ENCODE results near the gene METTL25B.

METTL25B gene

DNA sequence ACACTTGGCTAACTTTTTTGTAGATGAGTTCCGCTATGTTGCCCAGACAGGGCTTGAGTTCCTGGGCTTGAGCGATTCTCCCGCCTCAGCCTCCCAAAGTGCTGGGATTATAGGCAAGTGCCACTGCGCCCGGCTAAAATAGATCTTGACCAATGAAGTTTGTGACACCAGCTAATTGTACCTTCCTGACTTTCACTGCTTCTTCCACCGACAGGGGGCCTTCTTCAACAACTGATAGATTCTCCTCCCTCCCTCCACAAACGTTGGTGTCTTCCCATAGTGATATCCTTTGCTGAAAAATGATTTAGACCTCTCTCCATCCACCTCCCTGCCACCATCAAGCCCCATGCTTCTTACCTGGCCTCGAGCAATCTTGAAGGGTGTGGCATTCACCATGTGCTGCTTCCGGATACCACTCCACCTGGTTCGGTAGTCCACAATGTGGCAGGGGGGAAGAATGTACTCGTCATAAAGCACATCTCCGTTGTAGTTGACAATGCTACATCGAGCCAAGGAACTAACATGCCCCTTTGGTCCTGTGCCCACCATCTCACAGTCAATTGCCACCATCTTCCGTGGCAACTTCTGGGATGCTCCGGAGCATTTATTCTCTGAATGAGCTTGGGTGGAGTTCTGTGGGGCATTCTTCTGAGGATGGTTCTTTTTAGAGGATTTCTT is 1.6 kb upstream of the METTL25B start:
- no peak for DNase-seq (ENCODE audit: low read depth)

DNA sequence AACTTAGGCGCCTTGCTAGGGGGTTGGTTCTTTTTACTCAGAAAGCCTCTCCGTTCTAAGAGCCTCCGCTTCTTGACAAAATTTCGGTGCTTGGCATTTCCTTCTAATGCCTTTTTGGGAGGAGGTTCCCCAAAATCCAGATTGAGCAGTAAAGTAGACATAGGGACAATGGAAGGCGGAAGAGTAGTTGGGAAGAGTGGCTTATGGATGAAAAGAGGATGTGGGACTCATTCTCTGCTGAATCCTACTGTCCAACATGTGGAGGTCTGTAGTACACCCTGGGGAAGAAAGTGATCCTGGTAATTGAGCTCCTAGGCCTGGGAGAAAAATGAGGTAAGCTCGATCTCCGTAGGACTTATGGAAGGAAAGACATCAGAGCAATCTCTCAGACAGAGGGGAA is 777 bp upstream of the METTL25B start:
- DNase-seq (ENCODE audit: low read depth), result no peak

DNA sequence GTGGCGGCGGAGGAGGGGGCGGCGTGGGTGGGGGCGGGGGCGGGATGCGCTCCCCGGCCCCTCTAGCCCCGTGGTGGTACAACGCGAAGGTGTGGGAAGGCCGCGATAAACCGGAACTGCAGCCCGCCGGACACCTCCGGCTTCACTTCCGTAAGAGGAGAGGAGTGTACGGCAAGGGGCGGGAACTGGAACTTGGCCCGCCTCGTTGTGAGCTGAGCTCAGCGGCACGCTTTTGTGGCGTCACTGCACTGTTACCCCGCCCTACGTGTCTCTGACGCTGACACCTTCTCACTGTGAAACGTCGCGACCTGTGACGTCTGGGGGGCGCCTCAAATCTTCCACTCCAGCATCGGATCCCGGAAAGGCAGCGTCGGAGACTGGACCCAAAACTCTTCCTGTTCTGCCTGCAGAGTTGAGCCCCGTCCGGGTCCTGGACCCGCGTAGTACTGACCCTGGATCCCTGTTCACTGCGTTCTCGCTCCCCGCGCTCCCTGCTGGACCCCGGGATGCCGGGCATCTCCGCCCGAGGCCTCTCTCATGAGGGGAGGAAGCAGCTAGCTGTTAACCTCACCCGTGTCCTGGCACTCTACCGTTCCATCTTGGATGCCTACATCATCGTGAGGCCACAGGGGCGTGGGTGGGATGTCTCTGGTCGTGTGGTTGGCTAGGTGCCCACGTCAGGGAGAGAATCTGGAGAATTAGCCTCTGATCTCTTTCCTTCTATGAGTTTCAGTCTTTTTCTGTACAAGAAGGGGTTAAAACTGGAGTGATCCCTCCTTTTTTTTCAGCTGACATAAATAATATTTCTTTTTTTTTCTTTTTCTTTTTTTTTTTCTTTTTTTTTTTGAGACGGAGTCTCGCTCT is 562 bp downstream of the METTL25B start, which contains the start of gene ISG20L2:
Gene ISG20L2 (minus strand): TSS at position 168 of the 864 bp plus-strand sequence. CDS start 1,114 bp downstream, outside the sequence.
- peak; percentile 91 for DNase-seq (ENCODE audit: low read depth)

DNA sequence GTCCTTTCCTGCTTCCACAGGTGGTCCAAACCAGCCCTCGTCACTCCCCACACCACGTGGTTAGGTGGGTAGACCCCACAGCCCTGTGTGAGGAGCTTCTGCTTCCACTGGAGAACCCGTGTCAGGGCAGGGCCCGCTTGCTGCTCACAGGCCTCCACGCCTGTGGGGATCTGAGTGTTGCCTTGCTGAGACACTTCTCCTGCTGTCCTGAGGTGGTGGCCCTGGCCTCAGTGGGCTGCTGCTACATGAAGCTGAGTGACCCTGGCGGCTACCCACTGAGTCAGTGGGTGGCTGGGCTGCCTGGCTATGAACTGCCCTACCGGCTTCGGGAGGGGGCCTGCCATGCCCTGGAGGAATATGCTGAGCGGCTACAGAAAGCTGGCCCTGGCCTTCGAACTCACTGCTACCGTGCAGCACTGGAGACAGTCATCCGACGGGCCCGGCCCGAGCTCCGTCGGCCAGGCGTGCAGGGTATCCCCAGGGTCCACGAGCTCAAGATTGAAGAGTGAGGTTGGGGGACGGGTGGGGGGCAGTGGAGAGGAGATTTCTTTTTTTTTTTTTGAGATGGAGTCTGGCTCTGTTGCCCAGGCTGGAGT is 5.8 kb downstream of the METTL25B start:
- no peak for DNase-seq (ENCODE audit: low read depth)

DNA sequence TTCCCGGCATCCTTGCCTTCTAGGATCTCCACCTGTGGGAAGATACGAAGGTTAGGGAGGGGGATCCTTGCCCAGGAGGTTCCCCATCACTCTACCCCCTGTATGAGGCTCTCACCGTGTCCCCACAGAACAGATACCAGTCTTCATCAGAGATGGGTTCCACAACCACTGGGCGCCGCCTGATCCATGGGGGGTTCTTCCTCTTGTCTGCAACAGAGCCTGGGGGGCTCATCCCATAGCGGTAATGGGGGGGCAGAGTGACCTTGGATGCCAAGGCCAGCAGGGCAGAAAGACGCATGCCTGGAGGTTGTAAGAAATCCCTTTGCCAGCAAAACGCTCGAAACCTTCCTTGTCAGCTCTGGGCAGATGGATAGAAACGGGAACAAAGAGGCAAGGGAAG is 10.1 kb downstream of the METTL25B start:
- no peak for DNase-seq (ENCODE audit: low read depth)

DNA sequence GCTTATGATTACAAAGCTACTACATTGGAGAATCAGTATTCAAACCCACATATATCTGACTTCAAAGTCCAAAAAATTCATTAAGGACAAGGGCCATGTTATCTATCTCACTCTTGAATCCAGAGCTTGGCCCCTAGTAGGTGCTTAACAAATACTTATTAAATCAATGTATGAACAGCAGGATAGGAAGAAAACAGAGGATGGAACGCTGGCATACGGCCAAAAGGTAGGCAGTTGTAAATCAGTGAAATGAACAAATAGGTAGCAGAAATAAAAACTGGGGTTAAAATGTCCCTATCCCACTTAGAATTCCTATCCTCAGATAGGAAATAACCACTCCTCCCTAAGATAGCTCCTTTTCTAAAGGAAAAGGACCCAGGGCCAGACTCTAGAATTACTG is 10.6 kb downstream of the METTL25B start:
- DNase-seq (ENCODE audit: low read depth), result no peak

DNA sequence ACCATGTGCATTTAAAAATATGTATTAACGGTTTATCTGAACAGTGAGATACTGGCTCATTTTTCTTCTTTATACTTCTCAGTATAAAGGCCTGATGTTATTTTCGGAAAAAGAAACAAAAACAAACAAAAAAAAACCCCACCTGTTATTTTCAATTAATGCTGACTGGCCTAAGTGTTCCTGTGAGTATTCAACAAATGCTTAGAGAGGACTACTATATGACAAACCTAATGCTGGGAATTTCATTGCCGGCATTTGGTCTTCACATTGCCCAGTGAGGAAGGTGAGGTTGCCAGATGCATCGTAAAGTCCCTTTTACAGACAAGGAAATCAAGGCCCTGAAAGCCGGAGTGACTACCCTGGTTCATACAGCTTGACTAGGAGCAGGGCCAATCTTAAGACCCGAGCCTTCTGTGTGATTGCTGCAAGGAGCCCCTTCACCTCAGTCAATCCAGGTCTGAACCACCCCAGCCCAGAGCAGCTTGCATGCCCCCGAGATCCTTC is 12.0 kb downstream of the METTL25B start:
- DNase-seq (ENCODE audit: low read depth), result no peak

DNA sequence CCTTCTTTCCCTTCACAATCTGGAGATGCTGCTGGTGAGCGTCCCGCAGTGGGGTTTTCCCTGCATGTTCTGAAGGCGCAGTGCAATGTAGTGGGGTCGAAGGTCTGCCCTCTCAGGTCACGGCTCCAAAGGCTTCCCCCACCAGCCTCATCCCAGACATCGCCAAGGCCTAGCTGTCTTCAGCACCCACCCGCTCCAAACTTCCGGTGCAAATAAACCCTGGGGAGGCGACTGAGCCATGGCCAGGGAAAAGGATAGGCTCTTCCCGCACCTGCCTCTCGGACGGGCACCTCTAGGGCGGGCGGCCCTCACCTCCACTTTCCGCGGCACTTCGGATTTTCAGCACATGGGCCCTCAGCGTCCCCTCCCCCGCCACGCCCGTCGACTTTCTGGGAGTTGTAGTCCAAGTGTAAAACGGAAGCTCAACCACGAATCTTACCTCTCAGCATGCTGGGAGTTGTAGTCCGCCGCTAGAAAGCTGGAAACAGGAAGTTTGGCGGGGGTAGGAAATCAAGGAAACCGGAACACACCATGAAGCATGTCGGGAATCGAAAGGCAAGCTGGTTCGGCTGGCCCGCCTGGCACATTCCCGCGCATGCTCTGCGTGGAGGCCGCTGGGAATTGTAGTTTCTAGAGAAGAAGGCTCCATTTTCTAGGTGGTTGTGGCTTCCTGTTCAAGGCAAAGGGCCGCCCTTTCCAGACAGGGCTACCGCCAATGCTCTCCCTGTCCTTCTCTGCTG is 12.6 kb downstream of the METTL25B start, which contains the start of gene MRPL24:
Gene MRPL24 (minus strand): TSS at position 348 of the 740 bp plus-strand sequence. CDS start 2,384 bp downstream, outside the sequence.
- peak; percentile 92 for DNase-seq (ENCODE audit: low read depth)

DNA sequence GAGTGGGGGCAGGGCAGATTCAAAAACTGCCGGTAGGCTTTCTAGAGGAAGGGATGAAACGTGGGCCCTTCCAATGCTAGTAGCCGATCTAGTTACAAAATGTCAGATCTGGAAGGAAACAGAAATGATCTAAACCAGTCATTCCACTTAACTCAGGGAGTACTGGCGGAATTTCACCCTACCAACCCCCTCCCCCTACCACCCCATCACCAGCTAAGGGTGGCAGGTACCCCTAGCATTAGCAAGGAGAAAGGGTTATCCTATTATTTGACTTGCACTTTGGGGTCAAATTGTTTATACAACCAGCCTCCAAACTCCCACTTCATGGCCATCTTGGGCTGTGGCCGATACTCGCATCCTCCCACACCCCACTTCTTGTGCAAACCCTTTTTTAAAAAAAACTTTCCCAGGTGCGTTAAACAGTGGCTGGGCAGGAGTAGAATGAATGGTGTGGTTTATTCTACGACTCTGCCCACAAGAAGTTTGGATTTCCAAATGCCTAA is 13.3 kb downstream of the METTL25B start:
- no peak for DNase-seq (ENCODE audit: low read depth)

DNA sequence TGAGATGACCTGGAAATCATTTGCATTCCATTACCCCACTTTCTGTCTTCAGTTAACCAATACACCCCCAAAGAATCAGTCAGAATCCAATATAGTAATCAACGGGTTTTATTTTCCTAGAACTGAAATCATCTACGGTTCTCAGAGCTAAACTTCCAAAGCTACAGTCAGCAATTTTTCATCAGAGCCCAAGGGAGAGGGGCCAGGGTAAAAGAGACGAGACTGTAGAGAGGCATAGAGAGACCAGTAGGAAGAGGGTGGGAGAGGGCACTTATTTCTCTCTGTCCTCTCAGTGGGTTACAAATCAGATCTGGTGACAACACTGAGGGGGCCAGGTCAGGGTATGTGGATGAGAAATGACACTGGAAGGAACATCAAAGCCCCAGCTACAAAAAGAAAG is 13.7 kb downstream of the METTL25B start:
- DNase-seq (ENCODE audit: low read depth), result no peak

DNA sequence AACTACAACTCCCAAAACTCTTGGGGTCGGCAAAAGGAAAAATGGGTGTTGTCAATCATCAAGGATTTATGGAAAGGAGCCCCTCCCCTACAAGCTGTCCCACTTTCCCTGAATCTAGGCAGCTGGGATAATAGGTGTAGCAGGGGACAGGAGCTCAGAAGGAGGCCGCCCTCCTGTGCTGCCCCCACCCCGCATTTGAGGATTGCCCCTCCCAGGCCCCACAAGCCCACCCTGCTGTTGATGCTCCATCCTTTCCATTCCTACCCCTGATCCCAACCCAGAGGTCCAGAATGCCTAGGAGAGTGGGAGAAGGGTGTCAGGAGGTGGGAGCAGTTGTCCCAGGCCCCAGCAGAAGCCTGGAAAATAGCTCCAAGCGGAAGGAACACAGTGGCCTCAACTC is 14.5 kb downstream of the METTL25B start:
- DNase-seq (ENCODE audit: low read depth), result no peak

DNA sequence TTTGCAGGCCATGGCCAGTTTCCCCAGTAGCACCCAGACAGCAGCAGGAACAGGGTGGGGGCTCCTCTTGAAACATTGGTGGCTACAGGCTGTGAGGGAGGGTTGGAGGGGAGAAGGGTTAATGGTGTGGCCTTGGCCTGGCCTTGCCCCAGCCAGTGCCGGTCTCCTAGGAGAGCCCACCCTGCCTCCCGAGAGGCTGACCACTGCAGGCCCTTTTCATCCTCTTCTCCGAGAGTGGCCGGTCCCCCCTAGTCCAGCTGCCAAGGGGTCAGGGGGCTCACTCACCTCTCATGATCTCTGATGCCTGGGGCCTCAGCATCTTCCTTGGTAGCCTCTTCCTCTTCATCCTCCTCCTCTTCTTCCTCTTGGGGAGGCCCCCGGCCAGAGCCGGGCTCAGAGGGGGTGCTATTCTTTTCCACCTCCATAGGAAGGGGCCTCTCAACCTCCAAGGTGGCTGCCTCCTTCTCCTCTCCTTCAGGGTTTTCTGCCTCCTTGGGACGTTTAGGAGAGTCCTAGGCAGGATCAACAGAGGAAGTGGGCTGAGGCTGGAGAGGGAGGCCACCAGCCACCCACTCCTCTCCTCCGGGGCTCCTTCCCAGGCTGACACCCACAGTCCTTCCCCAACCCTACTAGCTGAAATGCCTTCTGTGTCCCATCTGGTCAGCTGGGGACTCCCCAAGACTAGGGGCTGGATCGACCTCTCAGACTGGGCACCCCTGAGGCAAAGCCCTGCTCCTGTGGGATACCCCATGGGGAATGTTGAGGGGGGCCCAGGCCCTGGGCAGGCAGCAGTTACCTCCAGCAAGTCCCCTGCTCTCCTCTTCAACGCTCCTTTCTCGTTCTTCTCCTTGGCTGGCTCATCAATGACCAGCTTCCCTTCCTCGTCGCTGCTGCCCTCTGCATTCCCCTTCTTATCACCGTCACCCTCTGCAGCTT is 15.4 kb downstream of the METTL25B start:
- DNase-seq (ENCODE audit: low read depth), result no peak

DNA sequence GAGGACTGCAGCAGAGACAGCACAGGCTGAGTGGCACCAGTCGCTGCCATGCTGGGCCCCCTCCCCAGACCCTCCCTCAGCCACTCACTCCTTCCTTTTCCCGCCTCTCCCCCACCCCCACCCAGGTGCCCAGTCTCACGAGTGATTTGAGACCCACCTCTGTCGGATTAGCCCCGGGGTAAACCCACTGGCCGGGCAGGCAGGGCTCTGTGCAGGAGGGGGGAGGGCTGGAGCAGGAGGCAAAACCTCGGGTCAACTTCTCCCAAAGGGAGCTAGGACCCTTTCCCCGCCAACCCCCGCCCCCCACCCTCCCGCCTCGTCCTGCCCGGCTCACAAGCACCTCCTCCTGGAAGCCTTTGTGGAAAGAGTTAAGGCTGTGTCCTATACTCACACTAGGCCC is 16.1 kb downstream of the METTL25B start:
- DNase-seq (ENCODE audit: low read depth), result no peak

DNA sequence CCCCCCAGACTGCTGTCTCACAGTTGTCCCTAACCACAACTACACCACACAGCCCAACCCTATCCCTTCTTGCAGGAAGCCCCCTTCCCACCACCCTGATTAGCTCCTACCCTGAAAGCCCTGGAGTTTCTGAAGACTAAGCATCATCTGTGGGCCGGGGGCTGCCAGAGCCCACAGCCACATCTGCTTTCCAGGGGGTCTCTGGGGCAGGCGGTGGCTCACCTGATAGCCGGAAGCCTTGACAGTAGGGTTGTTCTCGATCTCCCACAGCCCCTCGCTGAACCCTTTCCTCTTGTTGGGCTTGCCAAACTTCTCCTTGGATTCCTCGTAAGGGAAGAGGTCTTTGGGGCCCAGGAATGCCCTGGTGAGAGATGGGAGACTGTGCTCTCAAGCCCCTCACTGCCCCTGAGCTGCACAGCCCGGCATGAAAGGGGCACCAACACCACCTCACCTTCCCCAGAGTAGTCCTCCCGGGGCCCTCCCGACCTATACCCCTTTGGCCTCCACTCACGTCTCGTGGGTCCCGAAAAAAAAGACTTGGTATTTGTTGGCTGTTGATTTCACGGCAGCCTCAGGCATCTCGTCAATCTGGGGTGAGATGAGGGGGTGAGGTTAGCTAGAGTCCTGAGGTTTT is 16.6 kb downstream of the METTL25B start:
- no peak for DNase-seq (ENCODE audit: low read depth)

DNA sequence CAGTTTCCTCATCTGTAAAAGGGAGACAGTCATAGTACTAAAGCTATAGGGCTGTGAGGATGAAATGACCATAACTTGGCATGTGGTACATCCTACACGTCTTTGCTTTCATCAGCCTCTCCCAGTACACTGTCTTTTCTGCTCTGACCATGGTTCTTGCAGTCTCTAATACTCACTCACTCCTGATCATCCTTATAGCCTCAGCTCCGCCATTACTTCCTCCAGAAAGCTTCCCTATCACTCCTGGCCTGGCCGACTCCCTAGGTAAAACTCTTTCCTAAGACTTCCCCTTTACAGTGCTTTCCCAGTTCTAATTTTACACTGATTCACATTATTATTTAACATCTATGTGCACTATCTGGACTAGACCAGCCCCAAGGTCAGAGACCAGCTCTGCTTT is 17.6 kb downstream of the METTL25B start:
- no peak for DNase-seq (ENCODE audit: low read depth)

DNA sequence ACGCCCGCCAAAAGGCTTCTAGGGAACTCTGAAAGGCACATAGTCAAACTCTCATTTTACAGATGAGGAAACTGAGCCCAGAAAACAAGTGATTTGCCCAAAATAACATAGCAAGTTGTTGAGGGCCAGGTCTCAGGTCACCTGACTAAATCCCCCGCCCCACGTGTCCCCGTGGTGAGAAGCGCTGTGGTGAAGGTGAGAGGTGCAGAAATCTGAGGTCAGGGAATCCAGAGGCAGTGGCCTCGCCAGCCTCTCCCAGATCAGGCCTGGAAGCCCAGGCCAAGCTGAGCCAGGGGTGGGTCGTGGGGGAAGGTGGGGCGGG is 18.1 kb downstream of the METTL25B start:
- no peak for DNase-seq (ENCODE audit: low read depth)

DNA sequence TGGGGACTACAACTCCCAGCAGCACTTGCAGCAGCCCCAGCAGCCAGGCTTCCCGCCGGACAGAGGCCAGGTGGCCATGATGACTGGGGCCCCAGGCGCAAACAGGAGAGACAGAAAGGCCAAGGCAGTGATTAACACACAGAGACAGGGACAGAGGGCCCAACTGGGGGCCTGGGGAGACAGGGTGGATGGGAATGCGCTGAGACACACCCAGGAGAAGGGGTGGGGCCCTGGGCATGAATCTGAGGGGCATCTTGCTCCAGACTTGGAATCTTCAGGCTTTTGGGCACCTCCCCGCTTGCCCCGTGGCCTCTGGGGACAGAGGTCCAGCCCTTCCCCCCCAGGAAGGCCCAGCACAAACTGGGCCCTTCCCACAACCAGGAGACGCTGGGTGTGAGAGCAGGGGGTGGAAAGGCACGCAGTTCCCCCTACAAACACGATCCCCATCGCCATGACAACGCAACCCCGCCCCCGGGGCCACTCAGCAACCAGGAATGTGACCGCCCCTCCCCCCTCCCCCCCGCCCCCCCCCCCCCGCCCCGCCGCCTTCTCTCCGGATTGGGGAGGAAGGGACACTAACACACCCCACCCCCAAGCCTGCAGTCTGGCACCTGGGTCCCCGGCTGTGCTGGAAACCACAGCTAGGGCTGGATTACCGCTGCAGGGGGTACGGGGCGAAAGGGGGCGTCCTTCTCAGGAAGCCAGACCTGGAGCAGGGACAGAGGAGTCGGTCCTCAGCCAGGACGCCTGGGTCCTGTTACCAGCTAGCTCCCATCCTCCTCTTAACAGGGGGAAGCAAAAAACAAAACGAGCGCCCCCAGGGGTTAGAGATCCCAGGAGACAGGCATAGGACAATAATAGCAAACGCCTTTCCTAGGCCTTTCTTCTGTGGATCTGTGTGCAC is 18.7 kb downstream of the METTL25B start:
- DNase-seq (ENCODE audit: low read depth), result no peak

DNA sequence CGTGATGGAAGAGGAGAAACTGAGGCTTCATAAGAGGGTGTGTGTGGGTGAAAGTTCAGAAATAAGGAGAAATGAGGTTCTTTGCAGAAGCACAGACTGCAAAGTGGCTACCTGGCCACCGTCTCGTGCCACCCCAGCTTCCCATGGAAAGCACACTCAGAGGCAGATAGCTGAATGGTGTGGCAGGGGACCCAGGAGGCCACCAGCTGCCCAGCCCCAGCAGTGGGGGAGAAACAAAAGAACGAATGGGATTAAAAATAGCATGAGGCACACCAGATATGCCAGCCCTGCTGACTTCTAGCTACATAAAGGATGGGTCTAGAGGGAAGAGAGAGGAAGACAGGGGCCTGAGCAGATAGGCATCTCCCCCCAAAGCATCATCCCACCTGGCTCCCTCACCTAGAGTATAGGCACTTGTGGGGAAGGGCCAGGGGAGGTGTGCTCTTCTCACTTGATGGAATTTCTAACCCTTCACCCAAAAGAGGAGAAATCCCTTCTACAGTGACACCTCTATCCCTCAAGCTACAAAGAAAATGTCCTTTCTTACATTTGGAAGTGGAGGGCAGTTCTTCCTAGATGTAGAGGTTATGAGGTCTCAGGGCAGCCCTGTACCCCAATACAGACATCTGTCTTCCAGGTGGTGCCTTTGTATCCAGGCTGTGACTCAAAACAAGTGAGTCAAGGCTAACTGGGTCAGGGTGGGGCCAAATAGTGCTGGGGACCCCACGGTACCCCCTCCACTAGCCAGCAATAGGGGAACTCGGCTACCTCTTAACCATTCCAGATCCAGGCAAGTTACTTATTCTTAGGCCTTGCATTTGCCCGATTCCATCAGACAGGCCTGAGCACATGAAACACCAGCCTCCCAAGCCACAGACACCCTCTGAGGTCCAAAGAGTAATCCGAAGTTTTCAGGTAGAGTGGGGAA is 19.7 kb downstream of the METTL25B start:
- DNase-seq (ENCODE audit: low read depth), result no peak

All from stimulated activated CD8-positive, alpha-beta memory T cell treated with anti-CD3 and anti-CD28 coated beads, Interleukin-12 subunit alpha, Interleukin-12 subunit beta, amount 100 ng/mL, for 1 hour (primary cell).